K562 (cell line): ENCODE measurements around the gene ZCWPW1. TPM values are rescaled to one million over a fixed set of nuclear protein-coding genes. Genes with fewer than 3 reads are reported as not detected.
"Not testable (repeated sequence)": the region's sequence is repeated elsewhere in the genome, so short reads cannot be mapped to it uniquely, and the experiment has no call there.

Experiments
- ATAC-seq: fragments of 200-7000 bp; cut with Tn5 transposase; 3 replicates; pipeline ENCODE4 v1.9.1; 2020; ENCODE audit warnings: moderate library complexity
- BruUV-seq: library from RNA; stranded (reverse); fragments of 400-500 nt; replicated peaks from 2 replicates; lab custom pipeline; 2021; lab: Mats Ljungman, UMichigan
- CTCF ChIA-PET: fragments of 300-600 bp; formaldehyde crosslinking; extraction: SDS; loops from one replicate; lab custom pipeline; 2021; ENCODE audit warnings: low intra/inter-chr PET ratio; lab: Yijun Ruan, JAX
- POLR2A ChIA-PET: fragments of 300-600, 350-650 bp; sonication (Branson Sonifier 250); formaldehyde crosslinking; extraction: SDS; loops from one replicate; lab custom pipeline; 2021; ENCODE audit warnings: antibody characterized with exemption, inconsistent platforms; lab: Yijun Ruan, JAX
- DNase-seq, 4 experiments: peaks; one replicate each; pipeline versions ENCODE4 v3.0.0 to v3.0.0-alpha.2; 2011 to 2018; ENCODE audit warnings: low spot score in 3 of 4, mixed read lengths in 3 of 4; ENCODE audit errors: extremely low read depth in 1 of 4
- FAIRE-seq: peaks from 2 replicates; lab custom pipeline; 2011; peaks lifted over from hg19 to GRCh38; lab: Jason Lieb, UNC
- H2AFZ ChIP-seq: 2 replicates; pipeline ENCODE4 v1.6.0; 2011; ENCODE audit warnings: low read depth, low read length, control low read depth, inconsistent platforms
- H3K27ac ChIP-seq: fragments of 200-600 bp; 3 replicates; pipeline ENCODE4 v1.8.0; 2011; ENCODE audit warnings: low read depth, mild to moderate bottlenecking, control low read depth, inconsistent platforms, low read length, moderate library complexity, mixed read lengths; ENCODE audit errors: extremely low read depth
- H3K27me3 ChIP-seq, 2 experiments: fragments of 300-600 bp in 1 of 2; 2 replicates in 1 of 2; 3 replicates in 1 of 2; pipeline versions ENCODE4 v1.6.0 to v1.8.0; 2011; ENCODE audit warnings: inconsistent platforms in 2 of 2, low read length in 2 of 2, mild to moderate bottlenecking in 1 of 2, mixed read lengths in 1 of 2, moderate library complexity in 1 of 2; ENCODE audit not compliant: control insufficient read depth in 2 of 2, insufficient read depth in 2 of 2
- H3K36me3 ChIP-seq: fragments of 300-600 bp; 3 replicates; pipeline ENCODE4 v1.8.0; 2011; ENCODE audit warnings: mild to moderate bottlenecking, low read length, inconsistent platforms; ENCODE audit not compliant: control insufficient read depth, insufficient read depth
- H3K4me1 ChIP-seq, 2 experiments: fragments of 200-600 bp in 1 of 2; replicated peaks in 1 of 2; 2 replicates in 1 of 2; 3 replicates in 1 of 2; pipeline versions ENCODE4 v1.5.1 to v1.8.0; 2011; ENCODE audit warnings: inconsistent platforms in 2 of 2, low read length in 2 of 2, mild to moderate bottlenecking in 1 of 2, mixed read lengths in 1 of 2, moderate library complexity in 1 of 2; ENCODE audit not compliant: control insufficient read depth in 2 of 2, insufficient read depth in 2 of 2
- H3K4me2 ChIP-seq: 2 replicates; pipeline ENCODE4 v1.6.1; 2011; ENCODE audit warnings: low read length, control low read depth, inconsistent platforms, mixed read lengths; ENCODE audit not compliant: insufficient read depth
- H3K4me3 ChIP-seq: fragments of 200-600 bp; sonication (generic), shearing (Covaris generic); 2 replicates; pipeline ENCODE4 v1.5.1; 2016; ENCODE audit warnings: control low read depth, inconsistent platforms
- H3K79me2 ChIP-seq: fragments of 200-600 bp; 3 replicates; pipeline ENCODE4 v1.8.0; 2011; ENCODE audit warnings: low read length, inconsistent platforms; ENCODE audit not compliant: control insufficient read depth, insufficient read depth
- H3K9ac ChIP-seq, 2 experiments: 2 replicates each; pipeline versions ENCODE4 v1.6.0 to v1.6.1; 2011; ENCODE audit warnings: low read depth in 2 of 2, low read length in 2 of 2, control low read depth in 1 of 2, inconsistent platforms in 1 of 2, mild to moderate bottlenecking in 1 of 2, mixed read lengths in 1 of 2; ENCODE audit not compliant: insufficient read depth in 1 of 2
- H3K9me1 ChIP-seq: one replicate; pipeline ENCODE4 v1.6.0; 2011; ENCODE audit warnings: inconsistent platforms, mild to moderate bottlenecking, low read length, moderate library complexity; ENCODE audit not compliant: control insufficient read depth, insufficient read depth
- H3K9me3 ChIP-seq: replicated peaks from 2 replicates; pipeline ENCODE4 v1.5.1; 2011; ENCODE audit warnings: low read depth, low read length, inconsistent platforms; ENCODE audit not compliant: control insufficient read depth, insufficient read depth
- H4K20me1 ChIP-seq: replicated peaks from 2 replicates; pipeline ENCODE4 v1.6.1; 2011; ENCODE audit warnings: low read length, inconsistent platforms, mixed read lengths; ENCODE audit not compliant: control insufficient read depth, insufficient read depth
- CTCF ChIP-seq, 3 experiments: IDR thresholded peaks in 2 of 3; conservative IDR thresholded peaks in 1 of 3; 2 replicates each; pipeline ENCODE4 v1.5.1; 2011 to 2012; ENCODE audit warnings: low read length in 3 of 3, mild to moderate bottlenecking in 3 of 3, control low read depth in 2 of 3, improper control_type of control experiment in 1 of 3, inconsistent platforms in 1 of 3, low read depth in 1 of 3, mixed read lengths in 1 of 3, moderate library complexity in 1 of 3; ENCODE audit not compliant: insufficient read depth in 2 of 3
- RAD21 ChIP-seq, 2 experiments: fragments of 250-450 bp in 1 of 2; fragments of 450-650 bp in 1 of 2; sonication (Bioruptor Pico) in 1 of 2; formaldehyde crosslinking in 1 of 2; IDR thresholded peaks in 1 of 2; conservative IDR thresholded peaks in 1 of 2; 2 replicates each; pipeline versions ENCODE4 v1.4.0 to v1.8.0; 2020 to 2022; ENCODE audit warnings: mild to moderate bottlenecking in 2 of 2, moderate library complexity in 1 of 2
- WGBS: fragments of 100-300 bp; shearing (Covaris generic); methylation state at CpG from one replicate; pipeline ENCODE4 v1.1.6; 2016; ENCODE audit warnings: low coverage, mixed read lengths; ENCODE audit not compliant: insufficient coverage; ENCODE audit errors: missing lambda C conversion rate; 5-methylcytosine and 5-hydroxymethylcytosine counted together
- in situ Hi-C: fragments of 300-500 bp; cut with MboI; formaldehyde crosslinking; loops from 4 replicates; pipeline ENCODE4 v1.15.0; 2018; ENCODE audit warnings: inconsistent platforms, mixed read lengths
- intact Hi-C: fragments of 100-400 bp; cut with micrococcal nuclease; formaldehyde crosslinking; loops from 2 replicates; pipeline ENCODE4 v1.14.2; 2022
- polyA plus RNA-seq, 8 experiments: library from polyadenylated mRNA; depleted of rRNA in 4 of 8; stranded (reverse) in 5 of 8; unstranded in 3 of 8; fragments of >200 nt; fragmentation: Nextera tagmentation in 2 of 8; fragmentation: Illumina TruSeq in 1 of 8; extraction: Ambion mirVana in 2 of 8; extraction: Trizol in 1 of 8; gene quantifications; 2 replicates each; pipeline versions ENCODE4 v1.2.1 to v1.2.3, GENCODE V29; 2011 to 2014; ENCODE audit warnings: inconsistent platforms in 1 of 8, missing spikeins in 1 of 8
- total RNA-seq, 7 experiments: library from RNA; depleted of rRNA in 6 of 7; stranded (reverse); fragments of >200 nt in 6 of 7; fragmentation: Illumina TruSeq in 2 of 7; extraction: Trizol in 2 of 7; gene quantifications; 2 replicates each; pipeline versions ENCODE4 v1.2.1 to v1.2.3, GENCODE V29; 2011 to 2021; ENCODE audit warnings: low replicate concordance in 1 of 7
- TF ChIP-seq, protein P1 (sequence below): IDR thresholded peaks from 2 replicates; pipeline ENCODE4 v1.6.1; 2011; ENCODE audit warnings: borderline replicate concordance, low read depth, mild to moderate bottlenecking, moderate library complexity, low read length; ENCODE audit not compliant: insufficient read depth, poor library complexity, severe bottlenecking

Gene ZCWPW1
- total and polyA plus RNA-seq, 9 of the 15 experiments (the other 6 are each of a cell fraction or from before 2014, with no cell fraction given) = 0.18 to 1.7 (median 1.2) TPM

DNA sequence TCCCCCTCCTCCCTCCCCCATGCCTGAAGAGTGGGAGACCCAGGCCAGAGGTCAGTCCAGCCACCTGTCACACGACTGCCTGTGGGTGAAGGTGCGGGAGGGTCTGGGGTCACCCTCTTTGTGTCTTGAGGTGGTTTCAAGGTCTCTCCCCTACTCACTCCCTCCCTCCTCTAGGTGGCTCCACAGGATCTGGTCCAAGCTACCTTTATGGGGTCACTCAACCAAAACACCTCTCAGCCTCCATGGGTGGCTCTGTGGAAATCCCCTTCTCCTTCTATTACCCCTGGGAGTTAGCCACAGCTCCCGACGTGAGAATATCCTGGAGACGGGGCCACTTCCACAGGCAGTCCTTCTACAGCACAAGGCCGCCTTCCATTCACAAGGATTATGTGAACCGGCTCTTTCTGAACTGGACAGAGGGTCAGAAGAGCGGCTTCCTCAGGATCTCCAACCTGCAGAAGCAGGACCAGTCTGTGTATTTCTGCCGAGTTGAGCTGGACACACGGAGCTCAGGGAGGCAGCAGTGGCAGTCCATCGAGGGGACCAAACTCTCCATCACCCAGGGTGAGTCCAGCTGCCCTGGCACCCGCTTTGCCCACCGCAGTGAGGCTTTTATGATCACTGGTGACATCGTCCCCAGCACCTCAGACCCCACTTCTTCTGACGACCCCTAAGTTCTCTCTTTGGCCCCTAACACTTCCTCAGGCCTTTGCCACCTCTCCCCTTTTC, 54.5 kb downstream of the ZCWPW1 start:
- intact Hi-C loops = loop anchor here (5.0 kb wide), 1 partner anchor 33 kb away; no protein-coding TSS in a partner anchor
- peak; percentile 91 for FAIRE-seq
- TF ChIP-seq RAD21 (CRISPR knock-in tag; conservative IDR thresholded peaks at IDR 0.05 in 1 of 2, IDR thresholded peaks at IDR 0.05 in 1 of 2) = peak in 1 of 2 experiments; percentile 35; a peak in 1 of 4 replicates
- TF ChIP-seq, protein P1, sequence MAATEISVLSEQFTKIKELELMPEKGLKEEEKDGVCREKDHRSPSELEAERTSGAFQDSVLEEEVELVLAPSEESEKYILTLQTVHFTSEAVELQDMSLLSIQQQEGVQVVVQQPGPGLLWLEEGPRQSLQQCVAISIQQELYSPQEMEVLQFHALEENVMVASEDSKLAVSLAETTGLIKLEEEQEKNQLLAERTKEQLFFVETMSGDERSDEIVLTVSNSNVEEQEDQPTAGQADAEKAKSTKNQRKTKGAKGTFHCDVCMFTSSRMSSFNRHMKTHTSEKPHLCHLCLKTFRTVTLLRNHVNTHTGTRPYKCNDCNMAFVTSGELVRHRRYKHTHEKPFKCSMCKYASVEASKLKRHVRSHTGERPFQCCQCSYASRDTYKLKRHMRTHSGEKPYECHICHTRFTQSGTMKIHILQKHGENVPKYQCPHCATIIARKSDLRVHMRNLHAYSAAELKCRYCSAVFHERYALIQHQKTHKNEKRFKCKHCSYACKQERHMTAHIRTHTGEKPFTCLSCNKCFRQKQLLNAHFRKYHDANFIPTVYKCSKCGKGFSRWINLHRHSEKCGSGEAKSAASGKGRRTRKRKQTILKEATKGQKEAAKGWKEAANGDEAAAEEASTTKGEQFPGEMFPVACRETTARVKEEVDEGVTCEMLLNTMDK = peak; percentile 63
- TF ChIP-seq CTCF (IDR thresholded peaks at IDR 0.05 in 2 of 3, conservative IDR thresholded peaks at IDR 0.05 in 1 of 3; ENCODE audit: insufficient read depth in 2 of 3, low read depth in 1 of 3, low read length in 3 of 3) = peak in 1 of 3 experiments; percentile 32; a peak in 2 of 6 replicates

More for the DNA sequence above, 54.5 kb downstream of the ZCWPW1 start:
- H4K20me1 ChIP-seq, in situ Hi-C loops, H3K9me3 ChIP-seq, H3K79me2 ChIP-seq, CTCF ChIA-PET, H3K9me1 ChIP-seq, H3K4me2 ChIP-seq, H3K27me3 ChIP-seq, H3K36me3 ChIP-seq, H3K27ac ChIP-seq, H3K4me3 ChIP-seq, BruUV-seq: not testable (repeated sequence)
- POLR2A ChIA-PET = interaction anchor here (1.2 to 1.5 kb wide), 3 partner anchors 17 to 55 kb away, joined by 3 to 5 read pairs (median 5); partner anchors contain the start of gene MEPCE
- H3K4me1 ChIP-seq = peaks cover 4 to 40% of the 10 kb centered on the region in 2 experiments; a peak in 4 of 5 replicates
- ATAC-seq = peak; percentile 77
- peak overlapping the region in 1 of 2 experiments; percentile 70; a peak in 1 of 4 replicates for H3K9ac ChIP-seq
- H2AFZ ChIP-seq = peak overlapping the region; percentile 69
- WGBS = 43% methylated on average over 14 of the region's 15 CpGs
- peak in 1 of 4 experiments; percentile 50 for DNase-seq
